NCI-H2196 (cell line): ENCODE data around the gene SLC25A38.
"Not testable (repeated sequence)": the region's sequence is repeated elsewhere in the genome, so short reads cannot be mapped to it uniquely, and the experiment has no call there.

ENCODE experiments used
- DNase-seq: peaks from one replicate; lab custom pipeline; 2025; ENCODE audit not compliant: unreplicated experiment; lab: John Stamatoyannopoulos, UW

SLC25A38 gene

DNA sequence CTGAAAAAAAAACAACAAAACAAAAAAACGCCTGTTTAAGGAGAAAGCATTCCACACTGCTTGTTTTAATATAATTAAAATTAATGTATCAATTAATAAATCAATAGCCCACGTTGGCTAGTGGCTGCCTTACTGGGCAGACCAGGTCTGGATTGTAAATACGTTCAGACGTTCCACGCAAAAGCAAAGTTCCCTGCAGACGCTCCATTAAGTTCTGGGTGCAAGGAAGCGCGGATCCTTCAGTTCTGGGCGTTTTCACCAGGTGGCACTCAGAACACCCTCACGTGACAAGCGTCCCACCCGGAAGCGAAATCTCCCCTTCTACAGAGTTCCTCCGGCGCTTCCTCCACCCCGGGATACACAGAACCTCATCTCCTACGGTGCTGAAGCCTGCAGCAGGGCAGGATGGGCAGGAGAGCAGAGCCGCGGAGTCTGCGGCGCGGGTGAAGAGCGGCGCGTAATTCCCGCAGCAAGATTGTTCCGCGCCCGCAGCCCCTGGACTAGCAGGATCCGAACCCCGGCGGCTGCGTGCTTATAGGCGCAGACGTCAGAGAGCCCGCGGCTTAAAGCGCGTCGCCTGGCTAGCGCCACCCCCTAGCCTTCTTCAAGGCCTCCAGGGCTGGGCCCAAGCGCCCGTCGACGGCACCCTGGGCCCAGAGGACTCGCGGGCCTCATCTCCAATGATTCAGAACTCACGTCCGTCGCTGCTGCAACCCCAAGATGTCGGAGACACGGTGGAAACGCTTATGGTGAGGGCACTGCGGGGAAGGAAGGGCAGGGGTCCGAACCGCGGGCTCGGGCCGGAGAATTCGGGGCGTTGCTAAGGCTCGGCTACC is at the start of gene SLC25A38:
Gene SLC25A38, plus strand, starts transcription at position 326 of the 836 bp plus-strand sequence. Its CDS starts 355 bp downstream, at position 681.
- DNase-seq, result no peak

- DNase-seq, result no peak
These were observed 49.6 kb upstream of the SLC25A38 start for GRCh38 chr3:39333607-39334006.

DNA sequence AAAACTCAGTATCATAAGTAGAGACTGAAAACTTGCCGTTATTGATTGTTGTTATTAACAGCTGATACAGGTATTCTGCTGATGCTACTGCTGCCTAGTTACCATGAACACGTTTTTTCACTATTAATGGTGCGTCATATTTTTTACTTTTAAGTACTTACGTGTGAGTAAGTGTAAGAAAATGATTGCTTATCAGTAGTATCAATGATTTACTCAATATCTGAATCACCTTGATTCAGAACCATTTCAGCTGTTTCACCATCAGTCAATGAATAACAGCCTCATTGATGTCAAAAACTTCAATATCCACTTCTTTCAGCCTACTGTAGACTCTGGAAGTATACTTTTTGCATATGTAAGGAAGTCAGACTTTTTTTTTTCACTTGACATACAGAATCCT is 49.0 kb upstream of the SLC25A38 start:
- DNase-seq, result no peak

GRCh38 chr3:39338201-39338600 is 45.0 kb upstream of the SLC25A38 start:
- no peak for DNase-seq

GRCh38 chr3:39339086-39339485 is 44.1 kb upstream of the SLC25A38 start:
- DNase-seq, result no peak

DNA sequence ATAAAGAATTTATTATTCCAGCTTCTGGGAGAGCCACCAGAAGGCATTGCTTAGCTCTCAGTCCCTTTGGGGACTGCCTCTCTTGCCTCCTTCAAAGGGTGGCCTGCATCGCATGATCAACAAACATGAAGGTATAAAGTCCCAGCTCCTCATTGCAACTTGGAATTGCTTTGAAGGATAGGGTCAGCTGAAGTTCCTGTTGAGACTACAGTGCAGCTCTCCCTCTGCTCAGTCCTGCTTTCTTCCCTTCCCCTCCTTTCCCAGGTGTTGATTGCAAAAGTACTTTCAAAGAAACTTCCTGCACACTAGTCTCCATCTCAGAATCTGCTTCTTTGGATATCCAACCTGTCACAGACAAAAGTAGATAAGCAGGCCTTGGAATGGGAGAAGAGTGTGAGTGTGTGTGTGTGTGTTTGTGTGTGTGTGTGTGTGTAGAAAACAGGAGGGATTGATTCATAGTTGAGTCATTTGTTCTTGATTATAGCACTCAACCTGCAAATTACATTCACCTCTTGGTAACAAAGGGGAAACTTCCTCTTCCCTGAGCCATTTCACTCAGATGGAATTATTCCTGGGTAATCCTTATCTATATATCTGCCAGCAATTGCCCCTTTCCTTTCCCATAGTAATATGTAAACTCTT is 40.0 kb upstream of the SLC25A38 start:
- DNase-seq, result no peak

- DNase-seq, result no peak
These were observed 39.4 kb upstream of the SLC25A38 start for GRCh38 chr3:39343760-39344159.

DNA sequence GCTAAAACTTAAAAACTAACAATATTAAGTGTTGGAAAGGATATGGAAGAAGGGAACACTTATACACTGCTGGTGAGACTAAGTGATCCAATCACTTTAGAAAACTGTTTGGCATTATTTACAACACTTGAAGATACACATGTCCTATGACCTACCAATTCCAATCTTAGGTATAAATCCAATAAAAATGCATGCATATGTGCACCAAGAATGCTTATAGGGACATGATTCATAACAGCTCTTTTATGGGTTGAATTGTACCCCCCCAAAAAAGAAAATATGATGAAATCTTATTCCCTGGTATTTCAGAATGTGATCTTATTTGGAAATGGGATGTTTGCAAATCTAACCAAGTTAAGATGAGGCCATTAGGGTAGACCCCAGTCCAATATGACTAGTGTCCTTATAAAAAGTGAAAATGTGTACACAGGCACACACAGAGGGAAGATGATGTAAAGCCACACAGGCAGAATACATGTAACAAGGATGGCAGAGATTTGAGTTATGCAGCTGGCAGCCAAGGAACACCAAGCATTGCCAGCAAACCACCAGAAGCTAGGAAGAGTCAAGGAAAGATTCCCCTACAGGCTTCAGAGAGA is 38.3 kb upstream of the SLC25A38 start:
- DNase-seq, result no peak

GRCh38 chr3:39346785-39347585 is 36.2 kb upstream of the SLC25A38 start:
- no peak for DNase-seq

DNA sequence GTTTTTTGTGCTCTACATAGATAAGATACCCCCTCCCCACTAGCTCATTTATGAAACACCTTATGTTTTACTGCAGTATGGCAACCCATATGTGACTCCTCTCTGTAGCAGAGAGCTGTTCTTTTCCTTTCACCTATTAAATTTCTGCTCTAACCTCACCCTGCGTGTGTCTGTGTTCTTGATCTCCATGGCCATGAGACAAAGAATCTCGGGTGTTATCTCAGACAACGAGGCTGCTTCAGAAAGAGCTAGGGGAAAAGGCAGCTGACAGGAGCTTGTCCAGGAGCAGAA is 35.6 kb upstream of the SLC25A38 start:
- DNase-seq, result no peak

GRCh38 chr3:39349080-39349479 is 34.1 kb upstream of the SLC25A38 start:
- peak; percentile 39 for DNase-seq

- no peak for DNase-seq
These were observed 32.5 kb upstream of the SLC25A38 start for GRCh38 chr3:39350714-39351113.

GRCh38 chr3:39351134-39351533 is 32.0 kb upstream of the SLC25A38 start:
- DNase-seq, result not testable (repeated sequence)

- not testable (repeated sequence) for DNase-seq
These were observed 29.8 kb upstream of the SLC25A38 start for GRCh38 chr3:39353168-39353927.

GRCh38 chr3:39358333-39358732 is 24.8 kb upstream of the SLC25A38 start:
- DNase-seq, result no peak

GRCh38 chr3:39361252-39361927 is 21.8 kb upstream of the SLC25A38 start:
- DNase-seq, result no peak

GRCh38 chr3:39362192-39362591 is 21.0 kb upstream of the SLC25A38 start:
- peak; percentile 45 for DNase-seq

DNA sequence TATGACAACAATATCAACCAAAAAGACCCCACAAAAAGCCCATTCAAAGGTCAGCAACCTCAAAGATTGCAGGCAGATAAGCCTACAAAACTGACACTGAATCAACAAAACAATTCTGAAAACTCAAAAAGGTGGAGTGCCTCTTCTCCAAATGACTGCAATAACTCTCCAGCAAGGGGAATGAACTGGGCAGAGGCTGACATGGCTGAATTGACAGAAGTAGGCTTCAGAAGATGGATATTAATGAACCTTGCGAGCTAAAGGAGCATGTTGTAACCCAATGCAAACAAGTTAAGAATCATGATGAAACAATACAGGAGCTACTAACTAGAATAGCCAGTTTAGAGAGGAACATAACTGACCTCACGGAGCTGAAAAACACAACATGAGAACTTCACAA is 20.4 kb upstream of the SLC25A38 start:
- peak; percentile 18 for DNase-seq

- DNase-seq, result not testable (repeated sequence)
These were observed 12.7 kb upstream of the SLC25A38 start for GRCh38 chr3:39370450-39370849.

DNA sequence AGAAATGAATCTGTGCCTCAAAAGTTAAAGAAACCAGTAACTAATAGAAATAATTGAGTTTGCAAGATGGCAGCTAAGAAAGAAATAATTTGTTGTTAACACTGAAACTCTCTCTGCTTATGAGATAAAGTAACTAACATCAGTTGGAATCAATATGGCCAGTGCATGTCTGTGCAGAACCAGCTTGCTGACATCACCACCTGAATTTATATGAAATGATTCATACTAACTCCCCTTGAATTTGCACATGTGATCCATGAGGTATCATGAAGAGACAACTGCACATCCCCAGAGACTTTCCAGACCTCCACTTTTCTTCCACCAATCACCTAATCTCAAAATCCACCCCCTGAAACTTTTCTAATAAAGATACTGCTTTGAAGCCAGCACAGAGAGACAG is 10.3 kb upstream of the SLC25A38 start:
- DNase-seq, result no peak
